MCF 10A (cell line): ENCODE data around the gene ARHGAP40. TPM values are rescaled to one million over a fixed set of nuclear protein-coding genes. Genes with fewer than 3 reads are reported as not detected.

Source experiments
- BruUV-seq: library from RNA; stranded (reverse); fragments of 400-500 nt; replicated peaks from 2 replicates; lab custom pipeline; 2021; lab: Mats Ljungman, UMichigan
- CTCF ChIA-PET: fragments of 300-600 bp; sonication (Branson Sonifier 250); formaldehyde crosslinking; extraction: SDS; loops from one replicate; lab custom pipeline; 2021; ENCODE audit warnings: antibody characterized with exemption, inconsistent platforms; lab: Yijun Ruan, JAX
- POLR2A ChIA-PET: fragments of 300-600, 350-650 bp; sonication (Branson Sonifier 250); formaldehyde crosslinking; extraction: SDS; loops from one replicate; lab custom pipeline; 2020; ENCODE audit warnings: antibody characterized with exemption, inconsistent platforms; lab: Yijun Ruan, JAX
- DNase-seq: peaks from one replicate; pipeline ENCODE4 v3.0.0-alpha.2; 2018; ENCODE audit not compliant: unreplicated experiment
- H3K27ac Mint-ChIP-seq: one replicate; pipeline ENCODE4 v1.8.0; 2022; ENCODE audit warnings: mild to moderate bottlenecking, low read depth, mixed read lengths; ENCODE audit not compliant: unreplicated experiment
- H3K27me3 Mint-ChIP-seq: one replicate; pipeline ENCODE4 v1.8.0; 2022; ENCODE audit warnings: mixed read lengths; ENCODE audit not compliant: insufficient read depth, unreplicated experiment
- H3K36me3 Mint-ChIP-seq: one replicate; pipeline ENCODE4 v1.8.0; 2022; ENCODE audit warnings: mild to moderate bottlenecking, moderate library complexity, mixed read lengths; ENCODE audit not compliant: insufficient read depth, unreplicated experiment
- H3K4me1 Mint-ChIP-seq: one replicate; pipeline ENCODE4 v1.8.0; 2022; ENCODE audit warnings: mixed read lengths; ENCODE audit not compliant: insufficient read depth, unreplicated experiment
- H3K4me3 Mint-ChIP-seq: one replicate; pipeline ENCODE4 v1.8.0; 2022; ENCODE audit warnings: mild to moderate bottlenecking, moderate library complexity, mixed read lengths; ENCODE audit not compliant: unreplicated experiment
- H3K9me3 Mint-ChIP-seq: one replicate; pipeline ENCODE4 v1.8.0; 2022; ENCODE audit warnings: mixed read lengths; ENCODE audit not compliant: unreplicated experiment
- intact Hi-C: fragments of 100-400 bp; cut with micrococcal nuclease; formaldehyde crosslinking; loops from 2 replicates; pipeline ENCODE4 v1.14.1; 2022
- total RNA-seq: library from RNA; stranded (reverse); gene quantifications from 2 replicates; pipeline ENCODE4 v1.2.3, GENCODE V29; 2022
- TF ChIP-seq, protein P1 (sequence below): fragments of 200-600 bp; IDR thresholded peaks from one replicate; pipeline ENCODE4 v1.8.0; 2022; ENCODE audit warnings: antibody characterized with exemption, mild to moderate bottlenecking; ENCODE audit not compliant: unreplicated experiment

Gene ARHGAP40
- total RNA-seq, 1 experiment from 2014 or later = not detected

DNA sequence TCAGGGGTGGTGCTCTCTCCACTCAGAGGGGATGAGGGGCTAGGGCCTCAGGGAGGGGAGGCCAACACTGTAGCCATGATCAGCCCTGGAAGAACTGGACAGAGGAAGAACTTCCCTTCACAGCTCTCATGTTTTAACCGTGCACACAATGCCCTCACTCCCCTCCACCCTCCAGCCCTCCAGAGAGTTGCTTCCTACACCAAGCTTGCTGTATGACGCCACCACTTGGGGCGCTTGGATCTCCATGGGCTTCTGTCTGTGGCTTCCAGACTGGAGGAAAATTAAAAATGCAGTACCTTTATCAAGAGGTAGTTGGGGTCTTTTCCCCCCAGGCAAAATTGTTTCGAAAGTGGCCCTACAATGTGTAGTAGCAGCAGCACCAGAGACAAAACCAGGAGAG, 48.4 kb downstream of the ARHGAP40 start:
- ChIA-PET POLR2A (interaction anchor here (1.2 to 1.4 kb wide), 3 partner anchors 81 to 104 kb away, joined by 3 to 10 read pairs (median 4); partner anchors contain the start of gene ACTR5), CTCF (interaction anchor here (0.6 to 17.3 kb wide), 43 partner anchors 10 to 432 kb away, joined by 3 to 389 read pairs (median 5); partner anchors contain the start of genes ACTR5 and DHX35)
- no peaks in the 10 kb centered on the region for H3K36me3 Mint-ChIP-seq
- TF ChIP-seq, protein P1, sequence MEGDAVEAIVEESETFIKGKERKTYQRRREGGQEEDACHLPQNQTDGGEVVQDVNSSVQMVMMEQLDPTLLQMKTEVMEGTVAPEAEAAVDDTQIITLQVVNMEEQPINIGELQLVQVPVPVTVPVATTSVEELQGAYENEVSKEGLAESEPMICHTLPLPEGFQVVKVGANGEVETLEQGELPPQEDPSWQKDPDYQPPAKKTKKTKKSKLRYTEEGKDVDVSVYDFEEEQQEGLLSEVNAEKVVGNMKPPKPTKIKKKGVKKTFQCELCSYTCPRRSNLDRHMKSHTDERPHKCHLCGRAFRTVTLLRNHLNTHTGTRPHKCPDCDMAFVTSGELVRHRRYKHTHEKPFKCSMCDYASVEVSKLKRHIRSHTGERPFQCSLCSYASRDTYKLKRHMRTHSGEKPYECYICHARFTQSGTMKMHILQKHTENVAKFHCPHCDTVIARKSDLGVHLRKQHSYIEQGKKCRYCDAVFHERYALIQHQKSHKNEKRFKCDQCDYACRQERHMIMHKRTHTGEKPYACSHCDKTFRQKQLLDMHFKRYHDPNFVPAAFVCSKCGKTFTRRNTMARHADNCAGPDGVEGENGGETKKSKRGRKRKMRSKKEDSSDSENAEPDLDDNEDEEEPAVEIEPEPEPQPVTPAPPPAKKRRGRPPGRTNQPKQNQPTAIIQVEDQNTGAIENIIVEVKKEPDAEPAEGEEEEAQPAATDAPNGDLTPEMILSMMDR = no peak
- DNase-seq = no peak
- peaks cover 9% of the 10 kb centered on the region for H3K9me3 Mint-ChIP-seq
- H3K27me3 Mint-ChIP-seq = peaks cover 35% of the 10 kb centered on the region
- intact Hi-C loops = no loop called here
- H3K4me1 Mint-ChIP-seq = peaks cover 9% of the 10 kb centered on the region
- no peak overlapping the region for H3K27ac Mint-ChIP-seq
- no TSS peak for BruUV-seq
- no peak overlapping the region for H3K4me3 Mint-ChIP-seq

DNA sequence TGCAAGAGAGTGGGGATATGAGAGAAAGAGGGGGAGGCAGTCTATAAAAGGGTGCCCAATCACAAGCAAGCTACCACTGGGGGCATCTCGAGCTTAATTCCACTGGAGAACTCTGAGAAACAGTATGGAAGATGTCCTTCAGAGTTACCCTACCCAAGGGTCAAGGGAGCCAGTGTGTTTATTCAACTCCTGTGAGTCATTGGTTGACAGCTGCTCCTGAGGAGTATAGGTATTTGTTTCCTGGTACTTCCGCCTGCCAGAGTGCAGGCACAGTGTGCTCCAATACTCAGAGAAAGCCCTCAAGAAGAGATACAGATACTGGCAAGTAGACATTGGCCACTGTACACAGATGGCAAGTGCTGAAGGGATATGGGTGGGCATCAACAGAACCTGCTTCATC, 49.5 kb downstream of the ARHGAP40 start:
- DNase-seq = no peak
- POLR2A ChIA-PET = no interaction called here
- Mint-ChIP-seq H3K27ac (no peak overlapping the region), H3K36me3 (no peaks in the 10 kb centered on the region), H3K9me3 (peaks cover 9% of the 10 kb centered on the region), H3K27me3 (peaks cover 38% of the 10 kb centered on the region), H3K4me3 (no peak overlapping the region), H3K4me1 (peaks cover 6% of the 10 kb centered on the region)
- CTCF ChIA-PET = interaction anchor here (0.7 to 17.3 kb wide), 11 partner anchors 9 to 397 kb away, joined by 3 to 389 read pairs (median 33); partner anchors contain the start of gene ACTR5
- intact Hi-C loops = no loop called here
- no TSS peak for BruUV-seq
- TF ChIP-seq, protein P1 = no peak

DNA sequence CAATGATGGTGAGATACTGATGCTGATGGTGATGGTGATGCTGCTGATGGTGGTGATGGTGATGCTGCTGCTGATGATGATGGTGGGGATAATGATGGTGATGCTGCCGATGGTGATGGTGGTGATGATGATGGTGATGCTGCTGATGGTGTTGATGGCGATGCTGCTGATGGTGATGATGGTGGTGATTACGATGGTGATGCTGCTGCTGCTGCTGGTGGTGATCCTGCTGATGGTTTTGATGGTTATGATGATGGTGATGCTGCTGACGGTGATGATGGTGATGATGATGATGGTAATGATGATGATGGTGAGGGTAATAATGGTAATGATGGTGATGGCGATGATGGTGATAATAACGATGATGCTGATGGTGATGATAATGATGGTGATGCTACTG, 50.0 kb downstream of the ARHGAP40 start:
- no peak overlapping the region for H3K4me3 Mint-ChIP-seq
- H3K27ac Mint-ChIP-seq = no peak overlapping the region
- TF ChIP-seq, protein P1 = no peak
- no peak for DNase-seq
- peaks cover 2% of the 10 kb centered on the region for H3K4me1 Mint-ChIP-seq
- peaks cover 42% of the 10 kb centered on the region for H3K27me3 Mint-ChIP-seq
- ChIA-PET CTCF (interaction anchor here (0.7 to 17.3 kb wide), 8 partner anchors 9 to 396 kb away, joined by 3 to 389 read pairs (median 54); partner anchors contain the start of gene ACTR5), POLR2A (no interaction called here)
- no peaks in the 10 kb centered on the region for H3K36me3 Mint-ChIP-seq
- intact Hi-C loops = no loop called here
- peaks cover 9% of the 10 kb centered on the region for H3K9me3 Mint-ChIP-seq
- BruUV-seq = no TSS peak

DNA sequence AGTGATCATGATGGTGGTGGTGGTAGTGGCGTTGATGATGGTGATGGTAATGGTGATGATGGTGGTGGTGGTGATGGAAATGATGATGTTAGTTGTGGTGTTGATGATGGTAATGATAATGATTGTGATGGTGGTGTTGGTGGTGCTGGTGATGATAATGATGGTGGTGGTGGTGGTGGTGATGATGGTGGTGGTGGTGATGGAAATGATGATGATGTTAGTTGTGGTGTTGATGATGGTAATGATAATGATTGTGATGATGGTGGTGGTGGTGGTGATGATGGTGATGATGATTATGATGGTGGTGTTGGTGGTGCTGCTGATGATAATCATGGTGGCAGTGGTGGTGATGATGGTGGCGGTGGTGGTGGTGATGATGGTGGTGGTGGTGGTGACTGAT, 51.4 kb downstream of the ARHGAP40 start:
- H3K4me3 Mint-ChIP-seq = no peak overlapping the region
- no peak overlapping the region for H3K27ac Mint-ChIP-seq
- no peaks in the 10 kb centered on the region for H3K36me3 Mint-ChIP-seq
- intact Hi-C loops = no loop called here
- ChIA-PET CTCF (interaction anchor here (11.2 kb wide), 1 partner anchor 98 kb away, joined by 83 read pairs; the partner anchor contains the start of gene ACTR5), POLR2A (no interaction called here)
- no peaks in the 10 kb centered on the region for H3K4me1 Mint-ChIP-seq
- peaks cover 56% of the 10 kb centered on the region for H3K27me3 Mint-ChIP-seq
- BruUV-seq = no TSS peak
- DNase-seq = no peak
- peaks cover 9% of the 10 kb centered on the region for H3K9me3 Mint-ChIP-seq
- TF ChIP-seq, protein P1 = no peak
